Stimulated activated CD8-positive, alpha-beta memory T cell treated with anti-CD3 and anti-CD28 coated beads, Interleukin-15, amount 100 ng/mL, for 1 hour (primary cell): ENCODE data around the gene KRT34.
"Not testable (repeated sequence)": the region's sequence is repeated elsewhere in the genome, so short reads cannot be mapped to it uniquely, and the experiment has no call there.

Source experiments
- DNase-seq: peaks from one replicate; pipeline ENCODE4 v3.0.0-alpha.2; 2020; ENCODE audit warnings: low read depth

Gene KRT34

DNA sequence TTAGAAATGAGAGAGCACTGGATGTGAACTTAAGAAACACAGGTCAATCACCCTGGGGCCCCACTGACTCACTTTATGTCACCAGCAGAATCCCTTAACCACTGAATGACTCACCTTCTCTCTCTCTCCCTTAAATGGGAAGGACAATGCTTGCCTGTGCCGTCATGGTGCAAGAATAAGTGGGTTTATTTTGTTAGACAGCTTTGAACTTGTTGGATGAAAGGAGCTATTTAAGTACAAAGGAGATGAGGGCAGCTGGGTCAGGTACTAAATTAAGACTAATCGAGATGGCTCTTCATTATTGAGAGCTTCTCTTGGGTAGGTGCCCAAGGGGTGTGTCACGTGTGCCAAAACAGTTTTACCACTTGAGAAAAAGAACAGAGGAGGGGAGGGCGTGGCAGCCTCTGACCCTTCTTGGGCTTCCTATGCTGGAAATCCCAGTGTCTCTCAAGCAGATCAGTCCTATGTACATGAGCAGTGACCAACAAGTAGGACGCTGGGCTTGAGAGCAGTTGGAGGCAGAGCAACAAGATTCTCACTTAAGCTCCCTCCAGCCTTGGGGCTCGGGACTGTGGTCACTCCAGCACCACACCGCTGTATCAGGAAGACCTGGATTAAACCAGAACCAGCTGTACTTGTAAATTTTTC, 22.0 kb upstream of the KRT34 start:
- no peak for DNase-seq

DNA sequence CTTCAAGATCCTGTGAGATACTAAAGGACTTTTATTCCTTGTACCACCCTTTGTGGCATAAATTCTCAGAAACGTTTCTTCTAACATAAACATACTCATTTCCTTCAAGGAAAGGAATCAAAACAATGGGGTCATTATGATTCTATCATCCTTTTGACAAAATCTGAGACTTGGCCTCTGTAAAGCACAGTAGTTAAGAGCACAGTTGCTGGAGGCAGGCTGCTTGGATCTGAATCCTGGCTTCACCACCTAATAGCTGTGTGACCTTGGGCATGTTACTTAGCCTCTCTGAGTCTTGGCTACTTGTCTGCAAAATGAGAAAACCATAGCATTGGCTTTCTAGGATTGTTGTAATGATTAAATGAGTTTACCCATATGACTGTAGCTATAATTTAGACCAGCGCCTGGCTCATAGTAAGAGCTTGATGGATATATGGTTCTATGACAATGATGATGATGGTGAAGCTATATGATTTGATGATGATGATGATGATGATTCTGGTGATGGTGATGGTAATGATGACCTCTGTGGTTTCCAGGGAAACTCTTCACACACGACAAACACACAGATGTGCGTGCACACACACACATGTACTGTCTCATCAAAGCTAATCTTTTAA, 21.4 kb upstream of the KRT34 start:
- DNase-seq: no peak

DNA sequence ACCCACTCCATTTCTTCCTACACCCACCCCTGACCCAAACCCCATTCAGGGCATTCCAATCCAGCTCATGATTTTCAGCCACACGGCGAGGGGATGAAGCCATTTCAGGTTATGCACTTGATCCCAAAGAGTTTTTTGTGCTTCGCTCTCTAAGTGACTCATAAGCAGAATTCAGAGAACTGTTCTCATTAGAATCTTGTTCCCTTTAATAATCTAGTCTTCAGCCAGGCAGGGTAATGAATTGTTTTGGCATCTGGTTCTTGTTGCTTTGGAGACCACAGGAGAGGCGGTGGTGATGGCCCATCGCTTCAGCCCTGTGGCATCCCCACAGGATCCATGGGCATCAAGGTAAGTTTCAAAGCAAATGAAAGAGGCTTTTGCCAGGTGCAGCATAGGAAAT, 20.1 kb upstream of the KRT34 start:
- no peak for DNase-seq

DNA sequence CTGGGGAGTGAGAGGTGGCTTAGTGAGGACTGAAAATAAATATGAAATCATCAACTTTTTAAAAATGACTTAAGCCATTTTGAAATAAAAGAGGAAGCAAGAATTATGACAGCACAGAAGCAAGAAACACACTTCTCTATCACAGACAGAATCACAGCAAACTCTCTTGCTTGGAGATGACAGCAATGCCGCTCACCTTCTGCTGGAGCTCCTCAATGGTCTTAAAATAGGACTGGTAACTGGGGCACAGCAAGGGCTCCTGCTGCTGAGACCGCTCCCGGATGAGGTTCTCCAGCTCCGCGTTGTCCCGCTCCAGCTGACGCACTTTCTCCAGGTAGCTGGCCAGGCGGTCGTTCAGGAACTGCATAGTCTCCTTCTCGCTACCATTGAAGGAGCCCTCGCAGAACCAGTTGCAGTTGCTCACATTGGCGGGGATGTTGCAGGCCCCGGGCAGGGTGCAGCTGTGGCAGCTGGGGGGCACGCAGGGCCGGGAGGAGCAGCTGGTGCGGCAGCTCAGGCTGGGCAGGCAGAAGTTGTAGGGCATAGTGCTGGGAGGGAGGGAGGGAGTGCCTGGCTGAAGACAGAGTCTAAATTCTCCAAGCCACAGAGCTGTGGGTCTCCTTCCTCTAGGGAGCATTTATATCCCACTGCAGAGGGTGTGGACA, 15.0 kb upstream of the KRT34 start, which contains the start of gene KRT31:
TSS of gene KRT31 (minus strand) at position 613 of the 665 bp plus-strand sequence. CDS start at position 544, 69 bp downstream.
- no peak for DNase-seq

DNA sequence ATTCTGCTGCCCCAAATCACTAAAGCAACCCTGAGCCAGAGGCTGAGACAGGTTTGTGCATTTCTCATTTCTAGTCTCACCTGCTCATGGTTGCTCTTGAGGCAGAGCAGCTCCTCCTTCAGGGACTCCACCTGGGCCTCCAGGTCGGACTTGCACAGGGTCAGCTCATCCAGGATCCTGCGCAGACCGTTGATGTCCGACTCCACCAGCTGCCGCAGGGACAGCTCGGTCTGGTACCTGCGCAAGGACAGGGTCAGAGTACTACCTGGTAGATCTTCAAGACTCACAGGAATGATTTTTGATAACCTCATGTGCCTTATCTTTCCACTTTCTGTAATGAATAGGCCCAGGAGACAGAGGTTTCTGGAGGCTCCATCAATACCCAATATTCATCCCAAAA, 14.2 kb upstream of the KRT34 start:
- no peak for DNase-seq

DNA sequence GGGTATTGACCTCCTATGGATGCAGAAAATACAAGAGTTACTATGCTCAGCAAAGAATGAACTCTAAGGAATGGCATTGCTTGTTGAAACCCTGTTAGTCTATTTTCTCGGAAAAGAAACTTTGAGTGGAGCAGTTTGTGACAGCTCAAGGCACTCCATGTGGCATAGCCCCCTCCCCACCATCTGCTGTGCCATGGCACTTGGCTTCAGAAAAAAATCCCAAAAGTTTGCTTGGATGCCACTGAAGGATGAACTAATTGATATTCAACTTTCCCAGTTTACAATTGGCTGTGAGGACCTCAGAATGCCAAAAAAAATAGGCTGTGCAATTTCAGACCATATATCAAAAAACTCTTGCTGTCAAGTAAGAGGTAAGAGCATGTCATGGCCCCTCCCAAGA, 13.5 kb upstream of the KRT34 start:
- no peak for DNase-seq

DNA sequence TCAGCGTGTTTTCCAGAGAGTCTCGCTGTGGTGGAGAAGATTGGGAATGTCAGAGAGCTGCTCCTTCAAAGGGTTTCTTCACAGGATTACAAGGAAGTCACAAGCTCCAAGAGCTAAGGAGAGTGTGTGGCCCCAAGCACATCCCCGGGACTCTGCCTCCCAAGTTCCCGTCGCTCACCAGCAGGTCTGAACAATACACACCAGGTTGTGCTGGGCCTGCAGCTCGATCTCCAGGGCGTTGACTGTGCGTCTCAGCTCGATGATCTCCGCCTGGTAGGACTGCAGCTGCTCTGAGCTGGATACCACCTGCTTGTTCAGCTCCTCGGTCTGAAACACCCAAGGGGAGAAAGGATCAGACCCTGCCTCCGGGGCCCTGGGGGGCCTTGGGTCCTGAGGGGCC, 12.9 kb upstream of the KRT34 start:
- not testable (repeated sequence) for DNase-seq

DNA sequence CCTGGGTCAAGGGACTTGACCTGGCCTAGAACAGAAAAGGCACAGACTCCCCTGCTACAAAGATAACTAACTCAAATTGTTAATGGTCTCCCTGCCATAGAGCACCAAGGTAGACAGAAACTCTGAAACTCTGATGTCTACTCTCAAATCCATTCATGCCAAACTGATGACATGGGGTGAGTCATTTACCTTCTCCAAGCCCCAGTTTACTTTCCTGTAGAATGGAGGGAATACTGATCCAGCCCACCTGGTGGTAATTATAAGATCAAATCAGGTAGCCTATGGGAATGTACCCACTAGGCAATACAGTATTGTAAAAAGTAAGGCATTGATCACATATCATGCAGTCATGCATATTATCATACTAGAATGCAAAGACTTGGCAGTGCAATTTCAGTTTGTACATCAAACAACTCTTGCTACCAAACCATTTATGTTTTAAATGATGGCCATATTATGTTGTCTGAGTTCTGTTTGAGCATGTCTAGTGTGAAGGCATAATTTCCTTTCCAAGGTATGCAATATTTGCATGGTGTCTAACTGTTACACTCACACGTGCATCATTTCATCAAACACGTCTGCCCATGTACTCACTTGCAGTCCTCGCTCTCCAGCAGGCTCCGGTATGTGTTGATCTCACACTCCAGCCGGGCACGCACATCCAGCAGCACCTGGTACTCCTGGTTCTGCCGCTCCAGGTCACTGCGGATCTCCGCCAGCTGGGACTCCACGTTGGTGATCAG, 12.3 kb upstream of the KRT34 start:
- no peak for DNase-seq

DNA sequence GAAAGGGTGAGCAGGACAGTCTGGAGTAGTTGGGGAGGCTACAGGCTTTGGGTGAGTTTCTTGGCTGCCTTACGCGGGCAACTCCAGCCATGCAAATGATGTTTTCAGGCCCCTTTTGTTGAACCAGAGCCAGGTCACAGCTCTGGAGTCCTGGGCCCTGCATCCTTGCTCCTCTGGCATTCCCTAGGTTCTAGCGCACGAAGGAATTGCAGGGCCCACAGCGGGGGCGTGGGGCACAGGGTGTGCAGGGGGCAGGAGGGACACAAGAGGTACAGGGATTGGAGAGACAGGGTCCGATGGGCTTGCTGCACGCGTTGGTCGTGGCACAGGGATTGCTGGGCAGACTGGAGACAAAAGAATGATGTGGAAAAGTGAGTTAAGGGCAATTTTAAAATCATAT, 11.7 kb upstream of the KRT34 start:
- no peak for DNase-seq

DNA sequence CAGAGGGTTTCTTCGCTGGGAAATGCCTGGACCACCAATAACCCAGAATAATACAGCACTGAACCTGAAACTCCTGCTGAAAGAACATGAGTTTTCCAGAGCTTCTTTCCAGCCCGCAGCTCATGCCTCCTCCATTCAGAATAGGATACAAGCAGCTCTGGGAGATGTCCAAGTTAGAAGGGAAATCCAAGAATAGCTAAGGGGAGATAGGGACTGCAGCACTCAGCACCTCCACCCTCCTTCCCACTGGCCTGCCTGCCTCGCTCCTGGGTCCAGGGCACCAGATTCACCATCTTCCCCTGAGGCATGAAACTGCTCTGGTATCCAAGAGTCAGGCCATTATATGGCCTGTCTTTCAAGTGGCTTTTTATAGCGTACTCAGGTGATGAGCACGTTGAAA, 11.2 kb upstream of the KRT34 start:
- no peak for DNase-seq

DNA sequence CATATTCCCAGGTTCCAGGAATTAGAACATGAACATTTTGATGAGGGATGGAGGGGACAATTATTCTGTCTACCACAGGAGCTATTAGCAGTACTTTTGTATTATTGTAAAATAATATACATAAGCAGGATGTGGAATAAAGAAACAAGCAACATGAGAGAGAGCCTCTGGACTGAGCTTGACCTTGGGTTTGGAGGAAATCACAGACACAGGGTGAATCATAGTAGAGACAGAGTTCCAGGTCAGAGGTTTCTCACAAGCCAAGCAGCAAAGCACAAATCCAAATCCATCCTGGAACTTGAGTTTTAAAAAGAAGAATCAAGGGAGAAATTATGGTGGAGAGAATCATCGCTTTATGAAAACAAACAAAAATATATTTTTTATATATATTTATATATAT, 10.2 kb upstream of the KRT34 start:
- no peak for DNase-seq

DNA sequence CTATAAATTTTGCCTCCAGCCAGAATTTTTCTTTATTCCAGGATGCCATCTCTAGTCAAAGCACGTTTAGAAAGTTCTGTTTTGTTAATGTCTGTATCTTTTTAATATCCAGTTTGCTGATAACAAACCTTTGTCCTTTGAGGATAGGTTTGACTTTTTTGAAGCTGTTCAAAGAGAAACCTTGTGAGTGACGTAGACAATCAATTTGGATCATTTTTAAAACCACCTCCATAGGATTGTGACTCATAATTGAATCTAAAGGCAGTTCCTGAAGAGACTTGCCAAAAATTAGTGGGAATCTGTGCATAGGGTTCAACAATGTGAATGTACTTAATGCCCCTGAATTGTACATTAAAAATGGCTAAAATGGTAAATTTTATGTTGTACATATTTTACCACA, 9.4 kb upstream of the KRT34 start:
- DNase-seq: no peak

DNA sequence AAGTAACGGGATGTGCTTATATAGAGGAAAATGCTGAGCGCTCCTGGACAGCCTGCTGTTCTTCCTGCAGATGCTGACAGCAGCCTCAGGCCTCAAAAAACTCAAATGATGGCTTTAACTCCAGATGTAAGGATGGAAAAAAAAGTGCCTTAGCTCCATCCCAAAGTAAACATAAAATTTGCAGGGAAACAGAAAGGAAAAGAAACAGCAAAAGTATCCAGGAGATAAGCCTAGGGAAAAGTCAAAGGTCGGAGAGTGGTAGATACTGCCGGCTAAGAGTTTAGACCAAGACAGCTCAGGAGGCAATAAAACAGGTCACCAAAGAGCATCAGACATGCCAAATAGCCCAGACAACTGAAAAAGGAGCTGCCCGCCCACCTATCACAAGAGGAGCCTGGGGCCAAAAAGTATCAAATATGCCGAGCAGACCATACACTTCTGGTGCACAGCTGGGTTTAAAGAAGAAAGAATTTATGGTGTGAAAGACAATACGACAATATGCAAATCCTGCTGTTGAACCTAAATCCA, 8.4 kb upstream of the KRT34 start:
- no peak for DNase-seq

DNA sequence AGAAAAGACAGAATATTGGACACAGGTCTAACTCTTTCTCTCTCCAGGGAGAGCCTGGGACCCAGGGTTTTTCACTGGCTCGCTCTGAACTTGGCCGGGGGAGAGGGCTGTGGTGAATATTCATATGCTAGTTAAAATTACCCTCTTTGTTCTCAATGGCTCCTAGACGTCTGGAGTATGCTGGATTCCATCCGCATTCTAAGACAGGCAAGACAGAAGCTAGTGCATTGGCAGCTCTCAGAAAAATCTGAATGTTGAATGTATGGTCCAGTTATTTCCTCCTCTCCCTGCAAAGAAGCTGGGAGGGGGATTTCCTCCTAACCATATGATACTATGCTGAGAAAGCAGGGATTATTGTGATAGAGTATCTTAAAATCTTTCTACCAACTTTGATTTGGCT, 5.6 kb upstream of the KRT34 start:
- DNase-seq: no peak

DNA sequence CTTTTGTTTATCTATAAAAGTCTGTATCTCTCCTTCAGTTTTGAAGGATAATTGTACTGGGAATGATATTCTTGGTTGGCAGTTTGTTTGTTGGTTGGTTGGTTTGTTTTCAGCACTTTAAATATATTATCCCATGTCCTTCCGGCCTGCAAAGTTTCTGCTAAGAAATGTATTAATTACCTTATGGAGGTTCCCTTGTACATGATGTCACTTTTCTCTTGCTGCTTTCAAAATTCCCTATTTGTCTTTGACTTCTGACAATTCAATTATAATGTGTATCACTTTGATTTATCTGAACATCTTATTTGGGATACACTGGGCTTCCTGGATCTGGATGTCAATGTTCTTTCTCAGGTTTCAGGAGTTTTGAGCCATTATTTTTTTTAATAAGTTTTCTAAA, 4.1 kb upstream of the KRT34 start:
- DNase-seq: no peak

DNA sequence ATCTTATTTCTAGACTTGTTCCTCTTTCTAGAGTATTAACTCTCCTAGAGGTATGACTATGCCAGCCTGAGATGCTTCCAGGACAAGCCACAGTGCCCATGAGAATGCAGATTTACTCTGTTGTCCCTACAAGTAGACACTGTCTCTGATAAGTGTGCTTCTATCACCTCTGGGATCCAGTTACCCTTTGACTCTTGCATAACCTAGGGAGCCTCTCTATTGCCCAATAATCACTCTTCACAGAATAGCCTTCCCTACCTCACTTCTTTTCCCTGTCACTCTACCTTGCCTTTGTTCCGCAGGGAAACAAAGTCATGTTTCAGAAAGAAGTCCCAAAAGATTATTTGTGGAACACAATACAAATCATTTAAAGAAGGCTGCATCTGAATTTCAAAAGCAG, 1.6 kb upstream of the KRT34 start:
- no peak for DNase-seq

DNA sequence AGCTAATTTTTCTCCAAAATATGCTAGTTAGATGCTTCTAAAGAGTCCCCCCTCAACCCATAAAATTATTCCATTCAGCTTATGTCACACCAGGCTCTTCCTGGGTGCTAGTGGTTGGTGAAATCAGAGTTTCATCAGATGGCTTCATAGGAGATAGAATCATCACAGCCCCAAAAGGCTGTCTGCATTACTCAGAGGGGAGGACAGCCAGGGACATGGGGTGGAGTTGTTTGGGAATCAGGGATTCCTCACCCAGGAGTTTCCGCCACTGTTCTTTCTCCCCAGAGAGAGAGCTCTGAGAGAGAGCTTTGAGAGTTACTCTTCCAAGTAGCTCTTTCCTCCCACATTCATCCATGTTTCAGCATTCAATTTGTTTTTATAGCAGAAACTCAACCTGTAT, 288 bp upstream of the KRT34 start:
- DNase-seq: no peak

DNA sequence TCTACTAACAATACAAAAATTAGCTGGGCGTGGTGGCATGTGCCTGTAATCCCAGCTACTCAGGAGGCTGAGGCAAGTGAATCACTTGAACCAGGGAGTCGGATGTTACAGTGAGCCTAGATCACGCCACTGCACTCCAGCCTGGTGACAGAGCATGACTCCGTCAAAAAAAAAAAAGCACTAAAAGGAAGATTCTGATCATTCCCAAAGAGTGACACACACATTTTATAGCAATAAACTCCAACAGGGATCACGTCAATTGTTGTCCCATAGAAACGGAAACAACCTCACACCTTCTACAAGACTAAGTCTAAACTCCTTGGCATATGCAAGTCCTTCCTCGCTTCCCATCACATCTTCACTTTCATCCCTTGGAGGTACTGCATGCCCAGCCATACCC, 2.0 kb downstream of the KRT34 start:
- not testable (repeated sequence) for DNase-seq

DNA sequence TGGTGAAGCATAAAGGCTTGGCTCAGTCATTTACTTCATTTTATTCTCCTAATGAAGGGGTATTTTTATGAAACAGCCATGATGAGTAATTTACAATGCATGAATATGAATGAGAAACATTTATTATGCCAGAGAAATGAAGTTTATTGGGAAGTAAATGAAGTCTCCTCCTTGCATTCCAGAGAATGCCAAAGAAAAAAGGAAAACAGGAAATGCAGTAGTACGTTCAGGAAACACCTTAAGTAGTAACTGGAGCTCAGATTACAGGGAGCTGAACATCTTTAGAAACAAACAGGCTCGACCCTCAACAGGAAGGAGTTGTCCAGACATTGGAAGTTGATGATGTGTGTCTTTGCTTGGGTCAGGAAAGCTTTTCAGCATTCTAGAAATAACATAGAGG, 4.6 kb downstream of the KRT34 start:
- no peak for DNase-seq

DNA sequence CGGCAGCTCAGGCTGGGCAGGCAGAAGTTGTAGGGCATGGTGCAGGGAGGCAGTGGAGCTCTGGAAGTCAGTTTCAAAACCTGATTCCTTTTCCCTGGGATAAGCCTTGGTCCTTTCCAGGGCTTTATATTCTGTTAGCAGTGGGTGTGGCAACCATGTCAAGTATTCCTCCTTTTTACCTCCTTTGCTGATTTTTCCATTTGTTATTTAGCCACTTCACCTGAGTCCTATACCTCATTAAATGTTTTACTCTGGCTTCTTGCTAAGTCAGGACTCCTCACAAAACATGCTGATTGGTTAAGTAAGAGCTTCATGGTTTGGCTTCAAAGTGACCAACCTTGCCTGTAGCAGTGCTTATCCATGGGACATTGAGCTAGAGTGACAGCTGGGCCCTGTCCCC, 12.4 kb downstream of the KRT34 start, which contains the start of gene KRT33B:
TSS of gene KRT33B (minus strand) at position 101 of the 400 bp plus-strand sequence. CDS start at position 38, 63 bp downstream.
- no peak for DNase-seq

DNA sequence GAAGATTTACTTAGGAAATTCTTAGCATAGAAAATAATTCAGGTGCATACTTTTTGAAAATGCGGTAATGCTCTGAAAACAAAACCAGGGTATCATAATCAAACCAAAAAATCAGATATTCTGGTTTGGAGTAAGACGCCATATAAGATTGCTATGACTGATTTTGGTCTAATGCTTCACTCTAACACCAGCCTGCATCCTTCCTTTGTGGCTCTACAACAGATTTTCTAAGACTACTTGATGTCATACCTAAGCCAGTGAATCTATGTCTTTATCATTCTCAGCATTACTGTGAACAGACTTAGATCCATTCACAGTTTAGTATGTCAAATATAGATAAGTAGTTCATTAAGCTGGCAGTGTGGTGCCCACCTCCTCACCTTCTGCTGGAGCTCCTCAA, 13.1 kb downstream of the KRT34 start:
- DNase-seq: no peak

DNA sequence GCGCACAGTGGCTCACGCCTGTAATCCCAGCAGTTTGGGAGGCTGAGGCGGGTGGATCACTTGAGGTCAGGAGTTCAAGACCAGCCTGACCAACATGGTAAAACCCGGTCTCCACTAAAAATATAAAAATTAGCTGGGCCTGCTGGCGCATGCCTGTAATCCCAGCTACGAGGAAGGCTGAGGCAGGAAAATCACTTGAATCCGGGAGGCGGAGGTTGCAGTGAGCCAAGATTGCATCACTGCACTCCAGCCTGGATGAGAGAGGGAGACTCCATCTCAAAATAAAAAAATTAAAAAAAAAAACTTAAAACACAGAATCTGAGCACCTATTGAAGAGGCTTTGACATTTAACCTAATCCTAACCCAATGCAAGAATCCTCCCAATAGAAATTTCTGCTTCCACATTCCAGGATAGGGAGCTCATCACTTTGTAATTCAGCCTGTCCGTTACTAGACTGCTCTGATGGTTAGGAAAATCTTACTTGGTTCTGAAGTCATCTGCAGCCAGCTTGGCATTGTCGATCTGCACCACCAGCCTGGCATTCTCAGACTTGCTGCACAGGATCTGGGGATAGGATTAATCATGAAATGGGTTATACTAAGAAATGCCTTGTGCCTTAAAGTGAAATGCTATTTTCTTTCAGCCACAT, 14.6 kb downstream of the KRT34 start:
- no peak for DNase-seq
